GM23338 (cell line): ENCODE data around the gene ZNF780B. TPM values are rescaled to one million over a fixed set of nuclear protein-coding genes. Genes with fewer than 3 reads are reported as not detected.

ENCODE experiments used
- ATAC-seq: fragments of 200-7000 bp; cut with Tn5 transposase; 3 replicates; pipeline ENCODE4 v1.9.1; 2020
- DNase-seq: peaks from one replicate; pipeline ENCODE4 v3.0.0-alpha.2; 2015; ENCODE audit warnings: low spot score
- H2AFZ ChIP-seq: fragments of 200-600 bp; sonication (generic); 2 replicates; pipeline ENCODE4 v1.8.0; 2016; ENCODE audit warnings: antibody characterized with exemption, mild to moderate bottlenecking, moderate library complexity
- H3F3A ChIP-seq: fragments of 200-600 bp; sonication (generic); replicated peaks from 2 replicates; pipeline ENCODE4 v1.8.0; 2017; ENCODE audit warnings: antibody characterized with exemption, mixed run types, low read depth
- H3K27ac ChIP-seq: fragments of 200-600 bp; sonication (generic); 2 replicates; pipeline ENCODE4 v1.6.1; 2016; ENCODE audit warnings: low read depth
- H3K27me3 ChIP-seq: fragments of 200-600 bp; sonication (generic); 2 replicates; pipeline ENCODE4 v1.8.0; 2016; ENCODE audit warnings: mild to moderate bottlenecking, mixed run types, moderate library complexity; ENCODE audit not compliant: insufficient read depth
- H3K36me3 ChIP-seq: fragments of 200-600 bp; sonication (generic); 2 replicates; pipeline ENCODE4 v1.8.0; 2016; ENCODE audit warnings: mild to moderate bottlenecking; ENCODE audit not compliant: insufficient read depth
- H3K4me1 ChIP-seq: fragments of 200-600 bp; sonication (generic); 2 replicates; pipeline ENCODE4 v1.8.0; 2016; ENCODE audit warnings: mild to moderate bottlenecking, moderate library complexity; ENCODE audit not compliant: insufficient read depth
- H3K4me2 ChIP-seq: fragments of 200-600 bp; sonication (generic); 2 replicates; pipeline ENCODE4 v1.7.1; 2017; ENCODE audit warnings: mixed run types
- H3K4me3 ChIP-seq: fragments of 200-600 bp; sonication (generic); 2 replicates; pipeline ENCODE4 v1.6.1; 2016; ENCODE audit warnings: mixed run types
- H3K79me2 ChIP-seq: fragments of 200-600 bp; sonication (generic); replicated peaks from 2 replicates; pipeline ENCODE4 v1.8.0; 2017; ENCODE audit warnings: mild to moderate bottlenecking; ENCODE audit not compliant: insufficient read depth
- H3K9me2 ChIP-seq: fragments of 200-600 bp; sonication (generic); 2 replicates; pipeline ENCODE4 v1.8.0; 2017; ENCODE audit not compliant: insufficient read depth
- H4K20me1 ChIP-seq: fragments of 200-600 bp; sonication (generic); replicated peaks from 2 replicates; pipeline ENCODE4 v1.8.0; 2017; ENCODE audit warnings: mild to moderate bottlenecking; ENCODE audit not compliant: insufficient read depth
- H3K27ac Mint-ChIP-seq: 2 replicates; pipeline ENCODE4 v1.8.0; 2020; ENCODE audit warnings: inconsistent platforms, mild to moderate bottlenecking, moderate library complexity, mixed read lengths
- H3K27me3 Mint-ChIP-seq: 3 replicates; pipeline ENCODE4 v1.8.0; 2022; ENCODE audit warnings: low read depth, mild to moderate bottlenecking, moderate library complexity, mixed read lengths, inconsistent platforms; ENCODE audit not compliant: insufficient read depth, poor library complexity
- H3K36me3 Mint-ChIP-seq: 3 replicates; pipeline ENCODE4 v1.8.0; 2021; ENCODE audit warnings: low read depth, mild to moderate bottlenecking, inconsistent platforms, moderate library complexity, mixed read lengths
- H3K4me1 Mint-ChIP-seq: 3 replicates; pipeline ENCODE4 v1.8.0; 2020; ENCODE audit warnings: mild to moderate bottlenecking, inconsistent platforms, mixed read lengths
- H3K4me3 Mint-ChIP-seq: 3 replicates; pipeline ENCODE4 v1.8.0; 2021; ENCODE audit warnings: moderate library complexity, mild to moderate bottlenecking, inconsistent platforms, mixed read lengths
- H3K9me3 Mint-ChIP-seq: 3 replicates; pipeline ENCODE4 v1.8.0; 2020; ENCODE audit warnings: moderate library complexity, mild to moderate bottlenecking, inconsistent platforms, mixed read lengths
- CREB1 ChIP-seq: fragments of 250-450 bp; sonication (Bioruptor Pico); IDR thresholded peaks from 2 replicates; pipeline ENCODE4 v1.5.0; 2020; ENCODE audit warnings: low read depth, mild to moderate bottlenecking, moderate library complexity
- CTCF ChIP-seq, 2 experiments: fragments of 200-600 bp in 1 of 2; sonication (generic) in 1 of 2; conservative IDR thresholded peaks; 2 replicates each; pipeline versions ENCODE4 v1.5.1 to v1.6.1; 2016 to 2017; ENCODE audit warnings: antibody characterized with exemption in 2 of 2, low read depth in 2 of 2, mild to moderate bottlenecking in 2 of 2, moderate library complexity in 1 of 2
- ETS1 ChIP-seq: IDR thresholded peaks from 2 replicates; pipeline ENCODE4 v1.6.1; 2016; ENCODE audit warnings: antibody characterized with exemption
- EZH2 ChIP-seq: fragments of 200-600 bp; sonication (generic); IDR thresholded peaks from one replicate; pipeline ENCODE4 v1.8.0; 2017; ENCODE audit warnings: antibody characterized with exemption, mild to moderate bottlenecking, low read depth; ENCODE audit not compliant: unreplicated experiment
- EZH2phosphoT487 ChIP-seq: fragments of 200-600 bp; sonication (generic); IDR thresholded peaks from one replicate; pipeline ENCODE4 v1.8.1; 2018; ENCODE audit warnings: antibody characterized with exemption; ENCODE audit not compliant: unreplicated experiment
- JUNB ChIP-seq: IDR thresholded peaks from one replicate; pipeline ENCODE4 v1.6.1; 2016; ENCODE audit warnings: antibody characterized with exemption; ENCODE audit not compliant: unreplicated experiment
- NANOG ChIP-seq: IDR thresholded peaks from 2 replicates; pipeline ENCODE4 v1.6.1; 2016; ENCODE audit warnings: antibody characterized with exemption, borderline replicate concordance
- POLR2AphosphoS5 ChIP-seq: IDR thresholded peaks from 2 replicates; pipeline ENCODE4 v1.6.1; 2016; ENCODE audit warnings: antibody characterized with exemption, low read depth
- REST ChIP-seq: IDR thresholded peaks from one replicate; pipeline ENCODE4 v1.6.1; 2018; ENCODE audit warnings: antibody characterized with exemption; ENCODE audit not compliant: unreplicated experiment
- STAT1 ChIP-seq: IDR thresholded peaks from one replicate; pipeline ENCODE4 v1.6.1; 2016; ENCODE audit warnings: antibody characterized with exemption; ENCODE audit not compliant: unreplicated experiment
- ZNF114 ChIP-seq: fragments of 250-450 bp; sonication (Bioruptor Pico); IDR thresholded peaks from 2 replicates; pipeline ENCODE4 v1.5.0; 2020; ENCODE audit warnings: mild to moderate bottlenecking, moderate library complexity
- ZNF331 ChIP-seq: fragments of 250-450 bp; sonication (Bioruptor Pico); IDR thresholded peaks from 2 replicates; pipeline ENCODE4 v1.5.0; 2020; ENCODE audit warnings: low read depth, mild to moderate bottlenecking, moderate library complexity
- ZNF462 ChIP-seq: fragments of 250-450 bp; sonication (Bioruptor Pico); IDR thresholded peaks from 2 replicates; pipeline ENCODE4 v1.5.0; 2020; ENCODE audit warnings: mild to moderate bottlenecking, moderate library complexity
- polyA plus RNA-seq: library from polyadenylated mRNA; unstranded; fragments of >200 nt; fragmentation: Nextera tagmentation; extraction: Ambion mirVana; gene quantifications from 2 replicates; pipeline ENCODE4 v1.2.1, GENCODE V29; 2016
- total RNA-seq: library from RNA; depleted of rRNA; stranded (reverse); fragments of >200 nt; shearing (Covaris generic); gene quantifications from 2 replicates; pipeline ENCODE4 v1.2.3, GENCODE V29; 2014

ZNF780B gene
- total and polyA plus RNA-seq, 2 experiments from 2014 or later: 4.9 to 11.0 TPM

GRCh38 chr19:39986643-39987042, 69.4 kb downstream of the ZNF780B start:
- Histone ChIP-seq H3F3A (no peaks in the 10 kb centered on the region), H3K79me2 (peaks cover 77% of the 10 kb centered on the region), H3K4me2 (no peak overlapping the region), H3K27me3 (no peaks in the 10 kb centered on the region), H3K4me3 (no peak overlapping the region), H3K9me2 (no peaks in the 10 kb centered on the region), H2AFZ (no peak overlapping the region), H3K4me1 (no peaks in the 10 kb centered on the region), H4K20me1 (peaks cover 5% of the 10 kb centered on the region; the same call in 1 of the 2 replicates), H3K36me3 (peaks cover 6% of the 10 kb centered on the region), H3K27ac (no peak overlapping the region)
- no peak overlapping the region for H3K27ac Mint-ChIP-seq
- H3K9me3 Mint-ChIP-seq: peaks cover 44% of the 10 kb centered on the region
- ATAC-seq (no peak), DNase-seq (no peak)
- no peaks in the 10 kb centered on the region for H3K27me3 Mint-ChIP-seq
- no peak overlapping the region for H3K4me3 Mint-ChIP-seq
- no peak for TF ChIP-seq CREB1
- TF ChIP-seq EZH2: no peak
- no peak for TF ChIP-seq CTCF (conservative IDR thresholded peaks at IDR 0.05; ENCODE audit: low read depth in 2 of 2)
- TF ChIP-seq STAT1: no peak
- TF ChIP-seq ETS1: no peak
- no peak for TF ChIP-seq POLR2AphosphoS5
- no peak for TF ChIP-seq REST
- TF ChIP-seq ZNF114 (CRISPR knock-in tag): no peak
- TF ChIP-seq ZNF331 (CRISPR knock-in tag): no peak
- no peak for TF ChIP-seq NANOG
- no peak for TF ChIP-seq ZNF462
- TF ChIP-seq JUNB: no peak
- no peak for TF ChIP-seq EZH2phosphoT487
- H3K36me3 Mint-ChIP-seq: peaks cover 56% of the 10 kb centered on the region
- H3K4me1 Mint-ChIP-seq: no peaks in the 10 kb centered on the region
